MCF 10A (cell line): ENCODE results near the gene YRDC. TPM values are rescaled to one million over a fixed set of nuclear protein-coding genes. Genes with fewer than 3 reads are reported as not detected.

Experiments
- BruUV-seq: library from RNA; stranded (reverse); fragments of 400-500 nt; replicated peaks from 2 replicates; lab custom pipeline; 2021; lab: Mats Ljungman, UMichigan
- CTCF ChIA-PET: fragments of 300-600 bp; sonication (Branson Sonifier 250); formaldehyde crosslinking; extraction: SDS; loops from one replicate; lab custom pipeline; 2021; ENCODE audit warnings: antibody characterized with exemption, inconsistent platforms; lab: Yijun Ruan, JAX
- POLR2A ChIA-PET: fragments of 300-600, 350-650 bp; sonication (Branson Sonifier 250); formaldehyde crosslinking; extraction: SDS; loops from one replicate; lab custom pipeline; 2020; ENCODE audit warnings: antibody characterized with exemption, inconsistent platforms; lab: Yijun Ruan, JAX
- DNase-seq: peaks from one replicate; pipeline ENCODE4 v3.0.0-alpha.2; 2018; ENCODE audit not compliant: unreplicated experiment
- H3K27ac Mint-ChIP-seq: one replicate; pipeline ENCODE4 v1.8.0; 2022; ENCODE audit warnings: mild to moderate bottlenecking, low read depth, mixed read lengths; ENCODE audit not compliant: unreplicated experiment
- H3K27me3 Mint-ChIP-seq: one replicate; pipeline ENCODE4 v1.8.0; 2022; ENCODE audit warnings: mixed read lengths; ENCODE audit not compliant: insufficient read depth, unreplicated experiment
- H3K36me3 Mint-ChIP-seq: one replicate; pipeline ENCODE4 v1.8.0; 2022; ENCODE audit warnings: mild to moderate bottlenecking, moderate library complexity, mixed read lengths; ENCODE audit not compliant: insufficient read depth, unreplicated experiment
- H3K4me1 Mint-ChIP-seq: one replicate; pipeline ENCODE4 v1.8.0; 2022; ENCODE audit warnings: mixed read lengths; ENCODE audit not compliant: insufficient read depth, unreplicated experiment
- H3K4me3 Mint-ChIP-seq: one replicate; pipeline ENCODE4 v1.8.0; 2022; ENCODE audit warnings: mild to moderate bottlenecking, moderate library complexity, mixed read lengths; ENCODE audit not compliant: unreplicated experiment
- H3K9me3 Mint-ChIP-seq: one replicate; pipeline ENCODE4 v1.8.0; 2022; ENCODE audit warnings: mixed read lengths; ENCODE audit not compliant: unreplicated experiment
- intact Hi-C: fragments of 100-400 bp; cut with micrococcal nuclease; formaldehyde crosslinking; loops from 2 replicates; pipeline ENCODE4 v1.14.1; 2022
- total RNA-seq: library from RNA; stranded (reverse); gene quantifications from 2 replicates; pipeline ENCODE4 v1.2.3, GENCODE V29; 2022
- TF ChIP-seq, protein P1 (sequence below): fragments of 200-600 bp; IDR thresholded peaks from one replicate; pipeline ENCODE4 v1.8.0; 2022; ENCODE audit warnings: antibody characterized with exemption, mild to moderate bottlenecking; ENCODE audit not compliant: unreplicated experiment

Gene YRDC
- total RNA-seq, 1 experiment from 2014 or later, result 41.5 TPM

DNA sequence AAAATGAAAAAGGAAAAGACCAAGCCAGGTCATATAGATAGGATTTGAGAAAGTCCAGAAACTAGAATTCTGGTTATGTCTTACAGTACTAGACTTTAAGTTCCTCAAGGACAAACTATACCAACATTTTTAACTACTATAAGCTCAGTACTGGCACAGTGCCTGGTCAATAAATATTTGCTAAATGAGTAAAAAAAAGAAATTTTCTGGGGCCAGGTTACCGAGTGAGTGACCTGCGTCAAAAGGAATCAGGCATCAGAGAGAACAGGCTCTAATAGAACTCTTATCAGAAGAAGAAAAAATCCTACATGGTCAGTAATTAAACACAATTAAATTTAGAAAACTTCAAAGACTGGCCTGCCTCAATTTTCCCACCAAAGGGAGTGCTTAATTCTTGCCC is 23.8 kb upstream of the YRDC start:
- no TSS peak for BruUV-seq
- Mint-ChIP-seq H3K27me3 (no peaks in the 10 kb centered on the region), H3K4me1 (peaks cover 16% of the 10 kb centered on the region), H3K9me3 (no peaks in the 10 kb centered on the region), H3K4me3 (no peak overlapping the region), H3K36me3 (peaks cover 88% of the 10 kb centered on the region), H3K27ac (no peak overlapping the region)
- ChIA-PET POLR2A (interaction anchor here (0.6 kb wide), 1 partner anchor 10 kb away, joined by 3 read pairs; no protein-coding TSS in a partner anchor), CTCF (no interaction called here)
- intact Hi-C loops, result no loop called here
- TF ChIP-seq, protein P1, sequence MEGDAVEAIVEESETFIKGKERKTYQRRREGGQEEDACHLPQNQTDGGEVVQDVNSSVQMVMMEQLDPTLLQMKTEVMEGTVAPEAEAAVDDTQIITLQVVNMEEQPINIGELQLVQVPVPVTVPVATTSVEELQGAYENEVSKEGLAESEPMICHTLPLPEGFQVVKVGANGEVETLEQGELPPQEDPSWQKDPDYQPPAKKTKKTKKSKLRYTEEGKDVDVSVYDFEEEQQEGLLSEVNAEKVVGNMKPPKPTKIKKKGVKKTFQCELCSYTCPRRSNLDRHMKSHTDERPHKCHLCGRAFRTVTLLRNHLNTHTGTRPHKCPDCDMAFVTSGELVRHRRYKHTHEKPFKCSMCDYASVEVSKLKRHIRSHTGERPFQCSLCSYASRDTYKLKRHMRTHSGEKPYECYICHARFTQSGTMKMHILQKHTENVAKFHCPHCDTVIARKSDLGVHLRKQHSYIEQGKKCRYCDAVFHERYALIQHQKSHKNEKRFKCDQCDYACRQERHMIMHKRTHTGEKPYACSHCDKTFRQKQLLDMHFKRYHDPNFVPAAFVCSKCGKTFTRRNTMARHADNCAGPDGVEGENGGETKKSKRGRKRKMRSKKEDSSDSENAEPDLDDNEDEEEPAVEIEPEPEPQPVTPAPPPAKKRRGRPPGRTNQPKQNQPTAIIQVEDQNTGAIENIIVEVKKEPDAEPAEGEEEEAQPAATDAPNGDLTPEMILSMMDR, result no peak
- no peak for DNase-seq

DNA sequence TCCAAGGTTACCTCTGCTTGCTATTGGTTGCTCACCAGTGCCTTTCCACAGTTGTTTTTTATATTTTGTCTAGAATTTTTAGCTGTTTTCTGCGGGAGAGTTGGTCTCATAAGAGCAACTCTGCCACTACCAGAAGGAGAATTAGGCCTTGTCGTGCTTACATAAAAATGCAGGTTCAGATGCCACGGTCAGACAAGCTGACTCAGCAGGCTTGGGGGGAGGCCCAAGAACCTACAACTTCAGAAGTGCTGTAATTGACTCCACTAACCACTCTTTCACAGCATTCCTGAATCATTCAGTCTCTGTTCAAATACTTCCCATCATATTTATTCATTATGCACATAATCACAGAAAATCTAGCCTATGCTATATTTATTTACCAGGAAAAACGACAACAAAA is 23.1 kb upstream of the YRDC start:
- DNase-seq, result no peak
- ChIA-PET CTCF (no interaction called here), POLR2A (interaction anchor here (0.6 kb wide), 1 partner anchor 10 kb away, joined by 3 read pairs; no protein-coding TSS in a partner anchor)
- H3K27me3 Mint-ChIP-seq, result no peaks in the 10 kb centered on the region
- TF ChIP-seq, protein P1, result no peak
- H3K36me3 Mint-ChIP-seq, result peaks cover 92% of the 10 kb centered on the region
- peaks cover 16% of the 10 kb centered on the region for H3K4me1 Mint-ChIP-seq
- no peak overlapping the region for H3K4me3 Mint-ChIP-seq
- intact Hi-C loops, result no loop called here
- no TSS peak for BruUV-seq
- no peak overlapping the region for H3K27ac Mint-ChIP-seq
- H3K9me3 Mint-ChIP-seq, result no peaks in the 10 kb centered on the region

DNA sequence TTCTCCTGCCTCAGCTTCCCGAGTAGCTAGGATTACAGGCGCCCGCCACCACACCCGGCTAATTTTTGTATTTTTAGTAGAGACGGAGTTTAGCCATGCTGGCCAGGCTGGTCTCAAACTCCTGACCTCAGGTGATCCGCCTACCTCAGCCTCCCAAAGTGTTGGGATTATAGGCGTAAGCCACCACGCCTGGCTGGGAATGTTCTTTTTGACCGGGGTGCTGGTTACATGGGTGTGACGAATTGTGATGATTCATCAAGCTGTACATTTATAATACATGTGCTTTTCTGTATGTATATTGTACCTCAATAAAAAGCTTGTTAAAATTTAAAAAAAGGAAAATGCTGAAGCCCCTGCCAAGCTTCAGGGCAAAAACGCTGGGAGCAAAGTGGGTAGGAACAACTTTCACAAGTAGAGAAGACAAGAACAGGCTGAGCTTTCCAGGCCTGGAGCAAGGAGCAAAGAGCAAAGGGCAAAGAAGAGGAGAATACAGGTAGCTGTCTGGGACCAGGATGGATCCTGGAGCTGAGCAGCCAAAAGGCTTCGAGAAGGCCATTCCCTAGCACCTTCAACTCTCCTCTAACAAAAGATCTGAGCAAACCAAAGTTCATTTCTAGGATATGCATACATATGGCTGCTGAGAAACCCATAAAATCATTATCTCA is 20.5 kb upstream of the YRDC start:
- Mint-ChIP-seq H3K27ac (peak overlapping the region; percentile 86), H3K4me1 (peaks cover 17% of the 10 kb centered on the region), H3K27me3 (no peaks in the 10 kb centered on the region), H3K9me3 (no peaks in the 10 kb centered on the region), H3K4me3 (no peak overlapping the region), H3K36me3 (peaks cover 85% of the 10 kb centered on the region)
- POLR2A ChIA-PET, result interaction anchor here (0.6 to 3.1 kb wide), 6 partner anchors 10 to 31 kb away, joined by 3 to 20 read pairs (median 4); partner anchors contain the start of genes C1orf122, MTF1 and YRDC
- CTCF ChIA-PET, result interaction anchor here (0.6 to 1.5 kb wide), 8 partner anchors 11 to 313 kb away, joined by 3 to 5 read pairs (median 4); partner anchors contain the start of gene MTF1
- TF ChIP-seq, protein P1, result no peak
- intact Hi-C loops, result no loop called here
- peak; percentile 30 for DNase-seq
- BruUV-seq, result no TSS peak

DNA sequence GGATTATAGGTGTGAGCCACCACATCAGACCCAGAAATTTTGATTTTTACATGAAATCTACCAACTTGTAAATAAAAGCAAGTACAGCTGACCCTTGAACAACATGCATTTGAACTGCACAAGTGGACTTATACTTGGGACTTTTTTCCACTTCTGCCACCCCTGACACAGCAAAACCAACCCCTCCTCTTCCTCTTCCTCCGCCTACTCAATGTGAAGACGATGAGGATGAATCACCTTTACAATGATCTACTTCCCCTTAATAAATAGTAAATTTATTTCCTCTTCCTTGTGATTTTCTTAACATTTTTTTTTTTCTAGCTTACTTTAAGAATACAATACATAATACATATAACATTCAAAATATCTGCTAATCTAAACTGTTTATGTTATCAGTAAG is 17.5 kb upstream of the YRDC start:
- H3K9me3 Mint-ChIP-seq, result no peaks in the 10 kb centered on the region
- H3K4me1 Mint-ChIP-seq, result peaks cover 17% of the 10 kb centered on the region
- H3K36me3 Mint-ChIP-seq, result peaks cover 84% of the 10 kb centered on the region
- BruUV-seq, result no TSS peak
- peak overlapping the region; percentile 16 for H3K27ac Mint-ChIP-seq
- CTCF ChIA-PET, result interaction anchor here (0.9 to 1.1 kb wide), 2 partner anchors 14 to 50 kb away, joined by 3 read pairs; no protein-coding TSS in a partner anchor
- TF ChIP-seq, protein P1, result no peak
- POLR2A ChIA-PET, result interaction anchor here (0.6 kb wide), 1 partner anchor 1361 kb away, joined by 3 read pairs; the partner anchor contains the start of gene MRPS15
- no peak for DNase-seq
- intact Hi-C loops, result no loop called here
- no peaks in the 10 kb centered on the region for H3K27me3 Mint-ChIP-seq
- H3K4me3 Mint-ChIP-seq, result no peak overlapping the region
